D721Med (cell line): ENCODE measurements around the gene BOC.

Source experiments
- DNase-seq: peaks from one replicate; pipeline ENCODE4 v3.0.0; 2011; ENCODE audit warnings: low spot score; ENCODE audit not compliant: insufficient read length
- FAIRE-seq: peaks from 2 replicates; lab custom pipeline; 2011; peaks lifted over from hg19 to GRCh38; lab: Jason Lieb, UNC
- CTCF ChIP-seq: IDR thresholded peaks from 2 replicates; pipeline ENCODE4 v1.5.1; 2012; ENCODE audit warnings: mild to moderate bottlenecking, control low read depth; ENCODE audit not compliant: insufficient read depth; ENCODE audit errors: missing control alignments

BOC gene

DNA sequence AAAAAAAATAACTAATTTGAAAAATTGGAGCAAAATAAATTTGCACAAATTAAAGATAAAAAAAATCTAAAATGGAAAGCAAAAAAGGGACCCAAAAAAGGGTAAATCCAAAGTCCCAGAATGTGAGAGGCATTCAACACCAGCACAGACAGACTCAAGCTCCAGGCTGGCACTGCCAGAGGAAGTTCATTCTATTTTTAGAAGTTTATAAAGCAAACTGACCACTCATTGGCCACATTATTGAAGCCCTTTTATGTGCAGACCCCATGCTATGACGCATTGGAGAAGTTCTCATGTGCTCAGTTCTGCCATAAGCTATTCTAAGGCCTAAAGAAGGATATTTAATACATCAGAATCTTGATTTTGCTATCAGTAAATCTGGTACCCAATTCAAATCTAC lies 17.6 kb upstream of the BOC start:
- FAIRE-seq, result no peak
- DNase-seq, result no peak
- no peak for TF ChIP-seq CTCF

GRCh38 chr3:113194823-113195401 lies 16.4 kb upstream of the BOC start:
- DNase-seq, result no peak
- FAIRE-seq, result no peak
- TF ChIP-seq CTCF, result no peak

DNA sequence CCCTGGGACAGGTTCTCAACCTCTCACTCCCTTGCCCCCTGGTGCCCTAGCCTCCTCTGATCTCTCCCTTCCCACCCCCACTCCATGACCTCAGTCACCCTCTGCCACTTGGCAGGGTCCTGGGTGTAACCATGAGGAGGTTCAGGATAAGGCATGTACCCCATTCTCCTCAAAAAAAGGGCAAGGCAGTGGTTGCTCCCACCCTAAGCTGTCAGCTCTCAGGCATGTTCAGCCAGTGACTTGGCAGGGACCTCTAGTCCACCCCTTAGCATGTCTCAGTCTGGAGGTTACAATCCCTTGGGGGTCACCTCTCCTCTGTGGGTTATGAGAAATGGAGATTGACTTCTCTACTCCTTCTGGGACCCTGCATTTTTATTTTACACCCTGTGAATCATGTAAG lies 11.0 kb upstream of the BOC start:
- DNase-seq (no peak), FAIRE-seq (no peak)
- TF ChIP-seq CTCF, result no peak

DNA sequence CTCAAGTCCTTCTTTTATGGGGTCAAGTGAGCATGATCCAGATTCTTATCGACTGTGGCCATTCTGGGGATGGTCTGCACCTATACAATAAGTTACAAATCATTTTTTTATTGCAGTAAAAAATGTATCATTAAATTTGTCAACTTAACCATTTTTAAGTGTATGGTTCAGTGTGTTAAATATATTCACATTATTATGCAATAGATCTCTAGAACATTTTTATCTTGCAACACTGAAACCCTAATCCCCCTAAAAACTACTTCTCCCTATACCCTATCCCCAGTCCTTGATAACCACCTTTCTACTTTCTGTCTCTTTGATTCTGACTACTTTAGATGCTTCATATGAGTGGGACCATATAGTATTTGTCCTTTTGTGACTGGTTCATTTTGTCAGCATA lies 10.4 kb upstream of the BOC start:
- no peak for FAIRE-seq
- no peak for DNase-seq
- no peak for TF ChIP-seq CTCF

GRCh38 chr3:113204371-113204770 lies 7.0 kb upstream of the BOC start:
- DNase-seq (no peak), FAIRE-seq (no peak)
- no peak for TF ChIP-seq CTCF

GRCh38 chr3:113205481-113205880 lies 5.9 kb upstream of the BOC start:
- no peak for TF ChIP-seq CTCF
- FAIRE-seq, result no peak
- DNase-seq, result no peak

DNA sequence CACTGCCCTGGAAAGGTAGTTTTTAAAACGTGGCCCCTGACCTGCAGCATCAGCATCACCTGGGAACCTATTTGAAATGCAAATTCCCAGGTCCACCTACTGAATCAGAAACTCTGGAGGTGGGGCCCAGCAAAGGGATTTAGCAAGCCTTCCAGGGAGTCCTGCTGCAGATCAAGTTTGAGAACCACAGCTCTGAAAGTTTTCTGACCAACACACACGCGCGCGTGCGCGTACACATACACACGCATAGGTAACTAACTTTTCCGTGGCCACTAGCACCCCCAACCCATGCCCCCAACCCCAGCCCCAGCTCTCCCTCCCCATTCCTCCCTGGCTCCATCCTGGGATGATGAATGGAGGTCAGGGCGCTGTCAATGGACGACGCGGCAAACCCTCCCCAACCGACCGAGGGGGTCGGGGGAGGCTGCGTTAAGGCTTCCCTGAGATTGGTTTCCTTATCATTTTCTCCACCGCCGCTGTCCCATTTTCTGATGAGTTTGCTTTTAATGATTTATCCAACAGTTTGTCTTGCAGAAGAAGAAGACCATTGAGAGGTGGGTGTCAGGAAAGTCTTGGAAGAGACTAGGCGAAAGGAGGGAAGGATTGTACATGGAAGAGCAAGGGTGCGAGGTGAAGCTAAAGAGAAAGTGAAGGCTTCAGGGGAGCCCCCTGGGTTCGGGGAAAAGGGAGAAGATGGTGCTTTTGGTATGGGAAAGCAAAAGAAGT lies 590 bp upstream of the BOC start:
- TF ChIP-seq CTCF, result no peak
- FAIRE-seq (no peak), DNase-seq (no peak)
